Stimulated activated CD4-positive, alpha-beta T cell treated with anti-CD3 and anti-CD28 coated beads, Interleukin-2, amount 100 ng/mL, for 24 hours (primary cell): ENCODE measurements around the gene TRAPPC10.

ENCODE experiments used
- DNase-seq, 2 donors: peaks; one replicate each; pipeline ENCODE4 v3.0.0-alpha.2; 2020

TRAPPC10 gene

GRCh38 chr21:43982489-43983078, 29.5 kb upstream of the TRAPPC10 start:
- DNase-seq = no peak

GRCh38 chr21:43983390-43983789, 28.7 kb upstream of the TRAPPC10 start:
- DNase-seq = no peak

- no peak for DNase-seq
Observed at GRCh38 chr21:43983860-43984420, 28.2 kb upstream of the TRAPPC10 start.

- no peak for DNase-seq
Observed at GRCh38 chr21:43984905-43985689, 27.0 kb upstream of the TRAPPC10 start.

GRCh38 chr21:43985690-43986251, 26.3 kb upstream of the TRAPPC10 start:
- DNase-seq = peak in 1 of 2 donors; percentile 21

DNA sequence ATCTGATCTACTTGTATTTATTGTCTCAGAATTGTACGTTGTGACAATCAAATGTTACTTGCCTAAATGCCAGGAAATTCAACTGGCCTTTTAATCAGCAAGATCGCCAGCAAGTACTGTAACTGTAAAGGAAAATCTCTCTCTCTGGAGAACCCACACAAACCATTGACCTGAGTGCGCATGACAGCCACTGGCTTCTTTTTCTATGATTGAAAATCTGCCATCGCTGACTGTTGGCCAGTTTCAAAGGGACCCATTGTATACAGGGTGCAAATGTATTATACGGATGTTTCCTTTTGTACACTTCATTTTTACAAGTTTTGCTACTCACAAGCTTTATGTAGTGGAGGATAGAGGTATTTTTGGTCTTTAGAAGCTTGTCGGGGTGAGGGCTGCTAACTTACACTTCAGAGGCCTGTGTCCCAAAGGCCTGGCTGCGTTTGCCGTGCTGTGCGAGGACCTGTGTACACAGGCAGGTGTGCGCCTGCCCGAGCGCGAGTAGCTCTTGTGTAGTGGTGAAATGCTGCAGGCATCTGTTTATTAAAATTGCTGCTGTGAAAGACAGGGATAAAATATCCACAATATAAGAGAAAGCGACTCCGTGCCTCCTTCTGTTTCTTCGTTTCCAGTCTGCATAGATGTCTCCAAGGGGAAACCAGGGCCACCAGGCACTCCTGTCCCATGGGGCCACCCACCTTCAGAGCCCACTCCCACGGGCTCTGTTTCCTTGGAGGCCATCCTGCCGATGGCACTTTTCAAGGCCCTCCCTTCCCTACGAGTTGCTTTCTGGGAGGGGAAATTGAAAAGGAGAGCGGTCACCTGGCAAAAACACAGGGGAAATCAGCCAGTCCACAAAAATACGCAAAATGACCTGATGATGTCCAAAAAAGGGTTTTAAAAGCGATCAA, 25.3 kb upstream of the TRAPPC10 start:
- DNase-seq = no peak

DNA sequence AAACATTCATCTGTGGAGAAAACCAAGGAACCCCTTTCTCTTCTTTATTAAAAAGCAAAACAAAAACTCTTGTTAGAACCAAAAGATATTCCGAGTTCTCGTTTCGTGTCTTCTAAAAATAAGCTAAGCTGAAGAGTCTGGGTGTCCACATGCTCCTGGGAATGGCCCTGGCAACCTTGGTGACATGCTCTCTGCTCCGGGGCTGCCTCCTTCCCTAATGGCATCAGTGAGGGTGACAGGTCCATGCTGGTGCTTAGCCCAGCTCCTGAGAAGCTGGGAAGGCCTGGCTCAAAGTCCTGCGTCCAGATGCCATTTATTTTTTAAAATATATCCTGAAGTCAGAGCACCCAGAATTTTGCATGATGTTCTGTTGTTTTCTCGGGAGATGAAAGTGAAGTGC, 24.6 kb upstream of the TRAPPC10 start:
- DNase-seq = no peak

DNA sequence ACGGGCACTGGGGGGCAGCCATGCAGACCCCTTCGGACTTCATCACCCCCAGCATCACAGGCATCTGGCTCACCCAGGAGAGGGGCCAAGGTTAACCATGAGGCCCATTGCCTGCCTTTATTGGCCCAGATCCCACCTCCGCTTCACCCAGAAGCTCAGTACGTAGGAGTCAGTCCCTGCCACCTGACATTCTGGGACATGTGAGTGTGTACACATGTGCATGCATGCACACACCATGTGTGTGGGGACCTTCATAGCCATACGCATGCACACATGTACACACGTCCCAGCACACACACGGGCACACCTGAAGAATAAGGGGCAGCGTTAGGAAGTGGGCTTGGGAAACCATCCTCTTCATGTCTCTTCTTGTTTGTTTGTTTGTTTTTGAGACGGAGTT, 24.1 kb upstream of the TRAPPC10 start:
- no peak for DNase-seq

DNA sequence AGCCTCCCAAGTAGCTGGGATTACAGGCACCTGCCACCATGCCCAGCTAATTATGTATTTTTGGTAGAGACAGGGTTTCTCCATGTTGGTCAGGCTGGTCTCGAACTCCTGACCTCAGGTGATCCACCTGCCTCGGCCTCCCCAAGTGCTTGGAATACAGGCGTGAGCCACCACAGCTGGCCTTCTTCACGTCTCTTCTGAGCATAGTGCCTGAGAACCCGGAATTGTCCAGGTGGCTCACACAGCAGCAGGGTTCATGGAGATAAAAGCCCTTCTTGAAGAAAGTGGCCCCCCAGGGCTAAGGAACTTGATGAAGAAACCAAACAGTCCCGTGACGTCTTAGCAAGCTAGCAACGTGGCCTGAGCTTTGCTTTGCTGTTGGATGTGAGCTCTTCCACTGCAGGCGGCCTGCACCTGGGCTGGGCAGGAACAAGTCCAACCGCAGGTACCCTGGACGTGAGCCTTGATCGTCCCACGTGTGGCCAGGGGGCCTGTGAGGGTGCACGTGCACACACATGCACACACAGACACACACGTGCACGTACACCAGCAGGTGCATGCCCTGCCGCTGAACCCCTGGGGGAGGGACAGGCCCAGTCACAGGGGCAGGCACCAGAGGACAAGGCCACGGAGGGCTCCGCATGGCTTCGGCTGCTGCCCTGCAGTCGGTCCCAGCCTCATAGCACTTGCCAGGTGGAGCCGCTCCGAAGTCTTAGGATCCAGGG, 23.4 kb upstream of the TRAPPC10 start:
- DNase-seq = no peak

- DNase-seq = no peak
Observed at GRCh38 chr21:43989401-43989800, 22.7 kb upstream of the TRAPPC10 start.

DNA sequence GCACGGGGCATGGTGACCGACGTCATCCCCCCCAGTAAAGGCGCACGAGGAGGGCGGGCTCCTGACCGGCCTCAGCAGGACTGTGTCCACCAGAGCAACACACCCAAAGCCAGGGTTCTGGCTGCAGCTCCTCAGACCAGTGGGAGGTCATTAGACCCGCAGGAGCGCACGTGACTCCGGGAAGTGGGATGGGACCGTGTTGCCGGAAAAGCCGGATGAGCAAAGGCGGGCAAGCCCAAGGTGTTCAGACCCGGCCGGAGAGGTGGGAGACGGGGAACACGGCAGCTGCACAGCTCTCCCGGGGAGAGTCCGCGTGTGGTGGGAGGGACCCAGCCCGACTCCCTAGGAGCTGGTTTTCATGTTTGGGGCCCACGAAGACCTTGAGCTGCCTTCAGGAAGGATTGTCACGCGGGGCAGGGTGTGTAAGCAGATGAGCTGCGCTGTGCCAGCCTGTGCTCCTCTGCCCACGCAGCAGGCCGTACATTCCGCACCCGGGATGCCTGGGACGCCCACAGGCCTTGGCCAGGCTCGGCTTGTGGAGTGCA, 20.6 kb upstream of the TRAPPC10 start:
- no peak for DNase-seq

DNA sequence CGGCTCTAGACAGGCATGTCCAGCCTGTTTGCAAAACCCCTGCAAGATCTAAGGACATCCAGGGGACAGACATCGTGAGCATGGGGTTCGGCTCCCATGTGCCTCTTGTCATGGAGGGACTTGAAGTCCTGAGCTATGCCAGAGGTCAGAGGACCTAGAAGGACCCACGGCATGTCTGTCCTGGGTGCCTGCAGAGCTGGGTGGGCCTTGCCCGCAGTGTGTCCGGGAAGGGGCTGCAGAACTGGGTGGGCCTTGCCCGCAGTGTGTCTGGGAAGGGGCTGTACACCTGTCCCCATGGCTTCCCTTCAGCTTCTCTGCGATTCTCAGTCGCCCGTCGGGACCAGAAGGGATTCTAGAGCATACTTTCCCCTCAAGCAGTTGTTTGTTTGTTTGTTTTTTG, 20.0 kb upstream of the TRAPPC10 start:
- no peak for DNase-seq

DNA sequence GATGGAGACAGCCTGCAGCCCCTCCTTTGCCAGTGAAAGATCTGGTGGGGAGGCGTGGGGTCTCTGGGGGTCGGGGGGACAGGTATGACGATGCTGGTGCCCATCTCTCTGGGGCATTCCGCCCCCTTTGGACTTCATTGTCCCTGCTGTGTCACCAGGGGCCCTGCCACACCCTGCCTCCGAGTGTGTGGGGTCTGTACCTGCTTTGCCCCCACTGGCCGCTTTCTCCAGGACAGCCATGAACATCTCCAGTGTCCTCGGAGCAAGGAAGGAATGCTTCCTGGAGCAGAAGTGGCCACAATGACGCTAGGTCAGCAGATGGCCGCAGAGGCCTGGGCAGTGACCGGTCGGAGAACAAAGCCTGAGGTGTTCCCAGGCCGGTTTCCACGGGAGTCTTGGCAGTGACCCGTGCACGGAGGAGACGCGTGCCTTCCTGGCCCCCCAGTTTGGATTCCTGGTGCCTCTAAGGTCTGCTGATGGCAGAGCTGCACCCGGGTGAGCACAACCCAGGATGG, 18.6 kb upstream of the TRAPPC10 start:
- DNase-seq = no peak

DNA sequence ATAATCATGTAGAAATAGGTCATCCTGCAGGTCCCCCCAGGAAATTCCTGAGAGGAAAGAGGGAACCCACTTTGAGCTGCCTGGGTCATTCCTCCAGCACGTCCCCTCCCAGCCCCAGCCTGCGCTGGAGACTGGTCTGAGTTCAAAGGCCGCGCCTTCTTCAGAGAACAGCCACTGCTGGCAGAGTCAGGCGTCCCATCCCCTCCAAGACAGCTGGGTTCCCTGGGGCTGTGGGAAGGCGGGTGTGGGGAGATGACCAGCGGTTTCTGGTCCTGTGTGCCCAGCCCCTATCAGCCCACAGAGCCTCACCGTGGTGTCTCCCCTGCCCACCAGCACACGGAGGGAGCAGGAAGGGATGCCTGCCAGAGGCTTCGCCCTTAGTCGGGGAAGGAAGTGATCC, 18.0 kb upstream of the TRAPPC10 start:
- no peak for DNase-seq

- no peak for DNase-seq
Observed at GRCh38 chr21:43994646-43995045, 17.5 kb upstream of the TRAPPC10 start.

- DNase-seq = no peak
Observed at GRCh38 chr21:43995521-43996105, 16.5 kb upstream of the TRAPPC10 start.

- DNase-seq = no peak
Observed at GRCh38 chr21:43997766-43998742, 14.1 kb upstream of the TRAPPC10 start.

- no peak for DNase-seq
Observed at GRCh38 chr21:44000360-44000759, 11.7 kb upstream of the TRAPPC10 start.

- DNase-seq = no peak
Observed at GRCh38 chr21:44002511-44002910, 9.6 kb upstream of the TRAPPC10 start.
